Measurements from ENCODE around the gene KMT2D. TPM values are rescaled to one million over a fixed set of nuclear protein-coding genes. Genes with fewer than 3 reads are reported as not detected.

KMT2D gene
- total and polyA plus RNA-seq, 2 experiments from 2014 or later: 8.2 to 10.3 TPM

- Histone ChIP-seq H3F3A (ENCODE audit: insufficient read depth) (peaks cover 18% of the 10 kb centered on the region), H4K20me1 (ENCODE audit: insufficient read depth) (no peaks in the 10 kb centered on the region), H3K9me2 (ENCODE audit: insufficient read depth) (no peaks in the 10 kb centered on the region), H3K4me2 (ENCODE audit: unreplicated experiment) (peak overlapping the region; percentile 87), H3K4me1 (ENCODE audit: insufficient read depth) (peaks cover 18% of the 10 kb centered on the region; the same call in 1 of the 2 replicates), H3K79me2 (ENCODE audit: insufficient read depth) (no peaks in the 10 kb centered on the region), H3K4me3 (peak overlapping the region; percentile 68), H3K9ac (no peak overlapping the region), H3K27me3 (replicated peaks; ENCODE audit: insufficient read depth) (peaks cover 19% of the 10 kb centered on the region), H3K27ac (no peak overlapping the region), H3K36me3 (ENCODE audit: low read depth) (no peaks in the 10 kb centered on the region), H3K9me3 (ENCODE audit: low read depth) (no peaks in the 10 kb centered on the region), H2AFZ (peak overlapping the region; percentile 75; the same call in 1 of the 2 replicates)
- 30% methylated on average over 37 to 41 of the region's 41 CpGs for WGBS, 2 experiments (ENCODE audit: low coverage in 1 of 2, low lambda C conversion rate in 2 of 2, missing lambda C conversion rate in 2 of 2)
- DNase-seq: peak; percentile 32
- in situ Hi-C loops (cut with MboI): loop anchor here (10.0 kb wide), 1 partner anchor 144 kb away; no protein-coding TSS in a partner anchor
- TF ChIP-seq EZH2phosphoT487 (IDR thresholded peaks at IDR 0.05; ENCODE audit: insufficient read depth, low read depth): no peak
- TF ChIP-seq EZH2 (IDR thresholded peaks at IDR 0.05; ENCODE audit: insufficient read depth, poor library complexity, severe bottlenecking): no peak
Observed at GRCh38 chr12:49091056-49091835, 30.7 kb upstream of the KMT2D start.

- H3K9ac ChIP-seq: no peak overlapping the region
- peaks cover 14% of the 10 kb centered on the region for H3K27me3 ChIP-seq (replicated peaks; ENCODE audit: insufficient read depth)
- peak overlapping the region; percentile 75 for H2AFZ ChIP-seq
- no peaks in the 10 kb centered on the region for H3K79me2 ChIP-seq (ENCODE audit: insufficient read depth)
- no peaks in the 10 kb centered on the region for H4K20me1 ChIP-seq (ENCODE audit: insufficient read depth)
- no peaks in the 10 kb centered on the region for H3K9me3 ChIP-seq (ENCODE audit: low read depth)
- WGBS, 2 experiments (ENCODE audit: low coverage in 1 of 2, low lambda C conversion rate in 2 of 2, missing lambda C conversion rate in 2 of 2): 2 to 3% methylated on average over 82 to 87 of the region's 88 CpGs
- no peak overlapping the region for H3K27ac ChIP-seq
- no peaks in the 10 kb centered on the region for H3K36me3 ChIP-seq (ENCODE audit: low read depth)
- peak overlapping the region; percentile 61 for H3K4me3 ChIP-seq
- no peak for TF ChIP-seq EZH2phosphoT487 (IDR thresholded peaks at IDR 0.05; ENCODE audit: insufficient read depth, low read depth)
- no peak for TF ChIP-seq EZH2 (IDR thresholded peaks at IDR 0.05; ENCODE audit: insufficient read depth, poor library complexity, severe bottlenecking)
- in situ Hi-C loops (cut with MboI): loop anchor here (10.0 kb wide), 1 partner anchor 145 kb away; no protein-coding TSS in a partner anchor
- peak overlapping the region; percentile 87 for H3K4me2 ChIP-seq (ENCODE audit: unreplicated experiment)
- peaks cover 23% of the 10 kb centered on the region; the same call in 1 of the 2 replicates for H3K4me1 ChIP-seq (ENCODE audit: insufficient read depth)
- peak; percentile 73 for DNase-seq
- H3F3A ChIP-seq (ENCODE audit: insufficient read depth): peaks cover 15% of the 10 kb centered on the region
- no peaks in the 10 kb centered on the region for H3K9me2 ChIP-seq (ENCODE audit: insufficient read depth)
Observed at GRCh38 chr12:49089821-49090773, 29.5 kb upstream of the KMT2D start.

- no peak overlapping the region for H3K4me2 ChIP-seq (ENCODE audit: unreplicated experiment)
- no peaks in the 10 kb centered on the region for H4K20me1 ChIP-seq (ENCODE audit: insufficient read depth)
- H3K4me1 ChIP-seq (ENCODE audit: insufficient read depth): peaks cover 19% of the 10 kb centered on the region; the same call in 1 of the 2 replicates
- in situ Hi-C loops (cut with MboI): no loop called here
- peaks cover 9% of the 10 kb centered on the region; the same call in 1 of the 2 replicates for H3K27me3 ChIP-seq (replicated peaks; ENCODE audit: insufficient read depth)
- no peak overlapping the region for H3K27ac ChIP-seq
- no peak for DNase-seq
- no peaks in the 10 kb centered on the region for H3K9me2 ChIP-seq (ENCODE audit: insufficient read depth)
- H3K9me3 ChIP-seq (ENCODE audit: low read depth): no peaks in the 10 kb centered on the region
- H2AFZ ChIP-seq: no peak overlapping the region
- H3K79me2 ChIP-seq (ENCODE audit: insufficient read depth): no peaks in the 10 kb centered on the region
- H3K4me3 ChIP-seq: no peak overlapping the region
- WGBS, 2 experiments (ENCODE audit: low coverage in 1 of 2, low lambda C conversion rate in 2 of 2, missing lambda C conversion rate in 2 of 2): 51 to 52% methylated on average over 6 of the region's 6 CpGs
- no peak overlapping the region for H3K9ac ChIP-seq
- TF ChIP-seq EZH2 (IDR thresholded peaks at IDR 0.05; ENCODE audit: insufficient read depth, poor library complexity, severe bottlenecking) (no peak), EZH2phosphoT487 (IDR thresholded peaks at IDR 0.05; ENCODE audit: insufficient read depth, low read depth) (no peak)
- no peaks in the 10 kb centered on the region for H3K36me3 ChIP-seq (ENCODE audit: low read depth)
- H3F3A ChIP-seq (ENCODE audit: insufficient read depth): peaks cover 13% of the 10 kb centered on the region
Observed at GRCh38 chr12:49088932-49089330, 28.3 kb upstream of the KMT2D start.

Data from GM23248 (cell line).